NCI-H1105 (cell line): Measurements from ENCODE around the gene CHFR.
"Not testable (repeated sequence)": the region's sequence is repeated elsewhere in the genome, so short reads cannot be mapped to it uniquely, and the experiment has no call there.

Experiments used
- DNase-seq: peaks from one replicate; lab custom pipeline; 2025; lab: John Stamatoyannopoulos, UW

CHFR gene

DNA sequence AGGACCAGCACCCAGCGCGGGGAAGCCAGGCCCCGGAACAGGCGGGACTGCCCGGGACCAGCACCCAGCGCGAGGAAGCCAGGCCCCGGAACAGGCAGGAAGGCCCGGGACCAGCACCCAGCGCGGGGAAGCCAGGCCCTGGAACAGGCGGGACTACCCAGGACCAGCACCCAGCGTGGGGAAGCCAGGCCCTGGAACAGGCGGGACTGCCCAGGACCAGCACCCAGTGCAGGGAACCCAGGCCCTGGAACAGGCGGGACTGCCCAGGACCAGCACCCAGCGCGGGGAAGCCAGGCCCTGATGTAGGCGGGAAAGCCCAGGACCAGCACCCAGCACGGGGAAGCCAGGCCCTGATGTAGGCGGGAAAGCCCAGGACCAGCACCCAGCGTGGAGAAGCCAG lies 12.8 kb downstream of the CHFR start:
- not testable (repeated sequence) for DNase-seq

DNA sequence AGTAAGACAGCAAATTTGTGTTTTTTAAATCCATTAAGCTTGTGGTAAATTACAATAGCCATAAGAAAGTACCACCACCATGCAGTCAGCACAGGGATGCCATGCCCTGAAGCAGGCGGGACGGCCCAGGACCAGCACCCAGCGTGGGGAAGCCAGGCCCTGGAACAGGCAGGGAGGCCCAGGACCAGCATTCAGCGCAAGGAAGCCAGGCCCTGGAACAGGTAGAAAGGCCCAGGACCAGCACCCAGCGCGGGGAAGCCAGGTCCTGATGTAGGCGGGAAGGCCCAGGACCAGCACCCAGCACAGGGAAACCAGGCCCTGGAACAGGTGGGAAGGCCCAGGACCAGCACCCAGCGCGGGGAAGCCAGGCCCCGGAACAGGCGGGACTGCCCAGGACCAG lies 13.2 kb downstream of the CHFR start:
- DNase-seq, result no peak

DNA sequence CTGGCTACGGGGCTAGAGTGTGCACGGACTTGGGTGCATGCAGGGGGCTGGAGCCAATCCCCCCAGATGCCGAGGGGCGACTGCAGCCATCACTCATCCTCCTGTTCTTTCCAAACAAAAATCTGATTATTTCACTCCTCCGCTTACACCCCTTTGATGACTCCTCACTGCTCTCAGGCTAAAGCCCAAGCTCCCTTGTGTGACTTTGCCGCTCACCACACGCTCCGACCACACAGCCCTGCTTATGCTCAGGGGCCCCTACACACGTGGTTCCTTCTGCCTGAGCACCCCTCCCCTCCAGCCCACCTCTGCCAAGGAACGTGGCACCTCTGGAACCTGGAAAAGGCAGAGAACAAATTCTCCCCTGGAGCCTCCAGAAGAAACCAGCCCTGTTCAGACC lies 13.7 kb downstream of the CHFR start:
- no peak for DNase-seq

DNA sequence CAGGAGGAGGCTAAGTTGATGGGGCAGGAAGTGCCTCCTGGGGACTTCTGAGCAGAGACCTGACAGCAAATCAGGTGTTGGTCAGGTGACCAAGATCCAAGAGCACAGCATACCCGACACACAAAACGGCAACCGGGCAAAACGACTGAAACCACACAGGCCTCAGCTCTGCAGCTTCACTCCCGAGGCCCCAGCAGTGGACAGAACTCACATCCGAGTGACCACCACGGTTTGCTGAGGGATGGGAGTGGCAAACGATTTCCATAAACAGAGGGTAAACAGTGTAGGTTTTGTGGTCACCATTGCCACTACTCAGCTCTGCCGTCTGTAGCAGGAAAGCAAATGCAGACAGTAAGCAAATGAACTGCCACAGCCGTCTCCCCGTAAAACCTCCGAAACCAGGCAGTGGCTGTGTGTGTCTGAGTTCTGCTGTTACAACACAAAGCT lies 14.4 kb downstream of the CHFR start:
- no peak for DNase-seq

DNA sequence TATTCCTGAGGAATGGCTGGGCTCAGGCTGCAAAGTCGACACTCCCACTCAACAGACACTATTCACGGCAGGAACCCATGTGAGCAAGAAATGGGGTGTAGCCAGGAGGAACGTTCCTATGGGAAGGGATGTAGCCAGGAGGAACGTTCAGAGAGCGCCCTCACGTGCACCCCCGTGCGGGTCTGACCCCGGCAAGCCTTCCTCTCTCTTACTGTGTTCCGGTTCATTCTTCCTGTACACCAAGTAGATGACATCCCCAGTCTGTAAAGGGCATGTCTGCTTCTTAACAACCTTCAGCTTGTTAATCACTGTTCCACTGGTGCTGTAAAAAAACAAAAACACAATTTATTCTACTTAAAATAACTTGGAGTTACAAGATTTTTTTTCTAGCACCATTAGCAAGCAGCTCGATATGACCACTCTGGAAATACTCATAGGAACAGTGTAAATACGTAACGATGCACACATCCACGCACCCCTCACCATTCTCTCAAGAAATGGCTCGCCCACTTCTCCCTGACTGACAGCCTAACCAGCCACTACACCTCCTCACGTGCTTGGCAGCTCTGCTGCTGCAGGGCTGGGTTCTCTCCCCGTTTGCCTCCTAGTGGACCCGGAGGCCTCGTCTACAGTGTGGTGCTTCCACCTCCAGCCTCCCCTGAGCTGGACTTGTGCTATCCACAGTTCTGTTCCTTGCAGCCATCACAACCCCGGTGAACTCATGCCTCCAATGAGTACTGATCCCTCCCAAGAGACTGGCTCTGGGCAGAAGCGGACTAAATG lies 15.1 kb downstream of the CHFR start:
- DNase-seq, result no peak

DNA sequence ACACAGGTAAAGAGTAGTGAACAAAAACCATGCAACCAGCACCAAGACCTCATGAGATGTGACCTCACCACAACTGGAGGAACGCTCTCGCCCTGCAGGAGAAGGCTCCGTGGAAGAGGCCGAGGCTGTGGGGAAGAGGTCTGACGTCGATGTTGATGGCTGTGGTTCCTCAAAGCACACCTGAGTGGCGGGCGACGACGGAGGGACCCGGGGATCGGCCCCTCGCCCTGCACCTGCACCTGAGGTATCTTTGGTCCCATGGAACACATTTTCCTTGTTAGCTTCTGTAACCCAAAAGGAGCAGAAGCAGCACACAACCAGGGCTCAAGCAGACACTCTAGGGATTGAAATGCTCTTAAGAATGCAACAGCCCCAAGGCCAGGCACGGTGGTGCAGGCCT lies 17.9 kb downstream of the CHFR start:
- DNase-seq, result no peak

DNA sequence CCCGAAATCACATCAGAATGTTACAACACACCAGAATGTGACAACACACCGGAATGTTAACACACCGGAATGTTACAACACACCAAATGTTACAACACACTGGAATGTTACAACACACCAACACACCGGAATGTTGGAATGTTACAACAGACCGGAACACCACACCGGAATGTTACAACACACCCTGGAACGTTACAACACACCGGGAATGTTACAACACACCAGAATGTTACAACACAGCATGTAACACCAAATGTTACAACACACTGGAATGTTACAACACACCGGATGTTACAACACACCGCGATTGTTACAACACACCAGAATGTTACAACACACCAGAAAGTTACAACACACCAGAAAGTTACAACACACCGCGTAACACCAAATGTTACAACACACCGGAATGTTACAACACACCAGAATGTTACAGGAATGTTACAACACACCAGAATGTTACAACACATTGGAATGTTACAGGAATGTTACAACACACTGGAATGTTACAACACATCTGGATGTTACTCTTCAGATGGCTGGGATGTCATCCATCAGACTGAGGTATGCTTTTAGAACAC lies 21.1 kb downstream of the CHFR start:
- DNase-seq, result no peak

DNA sequence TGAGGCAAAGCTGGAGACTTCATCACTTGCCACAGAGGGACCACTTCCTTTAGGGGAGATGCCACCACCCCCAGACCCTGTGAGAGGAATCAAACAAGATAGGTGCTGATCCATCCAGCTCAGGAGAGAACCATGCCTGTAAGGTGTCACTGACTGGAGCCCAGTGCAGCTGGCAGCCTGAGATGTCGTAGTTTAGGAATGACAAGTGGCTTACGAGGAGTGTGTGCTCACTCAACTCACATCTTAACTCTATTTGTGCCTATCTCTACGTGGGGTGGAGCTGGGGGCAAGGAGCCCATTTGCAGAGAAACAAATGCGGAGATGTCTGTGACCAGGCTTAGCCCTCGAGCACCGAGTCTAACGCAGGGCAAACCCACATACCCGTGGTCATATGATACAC lies 25.8 kb downstream of the CHFR start:
- no peak for DNase-seq

DNA sequence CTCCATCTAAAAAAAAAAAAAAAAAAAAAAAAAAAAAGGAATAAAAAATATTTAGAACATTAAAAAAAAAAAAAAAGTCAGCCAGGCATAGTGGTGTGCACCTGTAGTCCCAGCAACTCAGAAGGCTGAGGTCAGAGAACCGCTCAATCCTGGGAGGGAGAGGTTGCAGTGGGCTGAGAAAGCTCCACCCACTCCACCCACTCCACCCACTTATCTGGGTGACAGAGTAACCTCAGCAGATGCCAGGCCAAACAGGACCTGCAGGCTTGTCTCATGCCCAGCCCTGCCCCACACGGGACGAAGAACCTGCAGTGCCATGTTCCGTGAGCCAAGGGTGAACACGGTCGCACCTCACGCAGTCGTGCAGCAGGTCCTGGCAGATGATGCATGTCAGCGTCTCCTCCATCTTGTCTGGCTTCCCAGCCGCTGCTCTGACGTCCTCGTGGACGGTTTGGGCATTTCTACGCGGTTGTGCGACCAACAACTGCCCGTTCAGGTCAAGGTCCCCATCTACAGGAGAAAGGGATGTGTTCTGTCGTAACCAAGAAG lies 28.6 kb downstream of the CHFR start:
- DNase-seq, result no peak

DNA sequence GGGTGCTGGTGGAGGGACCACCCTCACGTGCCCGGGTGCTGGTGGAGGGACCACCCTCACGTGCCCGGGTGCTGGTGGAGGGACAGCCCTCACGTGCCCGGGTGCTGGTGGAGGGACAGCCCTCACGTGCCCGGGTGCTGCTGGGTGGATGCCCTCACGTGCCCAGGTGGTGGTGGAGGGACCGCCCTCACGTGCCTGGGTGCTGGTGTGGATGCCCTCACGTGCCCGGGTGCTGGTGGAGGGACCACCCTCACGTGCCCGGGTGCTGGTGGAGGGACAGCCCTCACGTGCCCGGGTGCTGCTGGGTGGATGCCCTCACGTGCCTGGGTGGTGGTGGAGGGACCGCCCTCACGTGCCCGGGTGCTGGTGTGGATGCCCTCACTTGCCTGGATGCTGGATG lies 30.4 kb downstream of the CHFR start:
- not testable (repeated sequence) for DNase-seq

DNA sequence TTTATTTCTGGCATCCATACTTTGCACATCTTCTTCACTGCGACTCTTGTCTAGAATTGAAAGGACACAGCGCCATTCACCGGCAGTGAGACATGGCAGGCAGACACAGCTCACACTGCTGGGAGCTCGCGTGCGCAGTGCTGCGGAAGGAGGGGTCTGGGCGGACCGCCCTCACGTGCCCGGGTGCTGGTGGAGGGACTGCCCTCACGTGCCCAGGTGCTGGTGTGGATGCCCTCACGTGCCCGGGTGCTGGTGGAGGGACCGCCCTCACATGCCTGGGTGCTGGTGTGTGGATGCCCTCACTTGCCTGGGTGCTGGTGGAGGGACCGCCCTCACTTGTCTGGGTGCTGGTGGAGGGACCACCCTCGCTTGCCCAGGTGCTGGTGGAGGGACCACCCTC lies 30.8 kb downstream of the CHFR start:
- no peak for DNase-seq

DNA sequence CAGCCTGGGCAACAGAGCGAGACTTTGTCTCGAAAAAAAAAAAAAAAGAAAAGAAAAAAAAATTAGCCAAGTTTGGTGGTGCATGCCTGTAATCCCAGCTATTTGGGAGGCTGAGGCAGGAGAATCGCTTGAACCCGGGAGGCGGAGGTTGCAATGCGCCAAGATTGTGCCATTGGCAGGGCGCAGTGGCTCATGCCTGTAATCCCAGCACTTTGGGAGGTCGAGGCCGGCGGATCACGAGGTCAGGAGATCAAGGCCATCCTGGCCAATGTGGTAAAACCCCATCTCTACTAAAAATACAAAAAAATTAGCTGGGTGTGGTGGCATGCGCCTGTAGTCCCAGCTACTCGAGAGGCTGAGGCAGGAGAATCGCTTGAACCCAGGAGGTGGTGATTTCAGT lies 32.2 kb downstream of the CHFR start:
- DNase-seq, result not testable (repeated sequence)

DNA sequence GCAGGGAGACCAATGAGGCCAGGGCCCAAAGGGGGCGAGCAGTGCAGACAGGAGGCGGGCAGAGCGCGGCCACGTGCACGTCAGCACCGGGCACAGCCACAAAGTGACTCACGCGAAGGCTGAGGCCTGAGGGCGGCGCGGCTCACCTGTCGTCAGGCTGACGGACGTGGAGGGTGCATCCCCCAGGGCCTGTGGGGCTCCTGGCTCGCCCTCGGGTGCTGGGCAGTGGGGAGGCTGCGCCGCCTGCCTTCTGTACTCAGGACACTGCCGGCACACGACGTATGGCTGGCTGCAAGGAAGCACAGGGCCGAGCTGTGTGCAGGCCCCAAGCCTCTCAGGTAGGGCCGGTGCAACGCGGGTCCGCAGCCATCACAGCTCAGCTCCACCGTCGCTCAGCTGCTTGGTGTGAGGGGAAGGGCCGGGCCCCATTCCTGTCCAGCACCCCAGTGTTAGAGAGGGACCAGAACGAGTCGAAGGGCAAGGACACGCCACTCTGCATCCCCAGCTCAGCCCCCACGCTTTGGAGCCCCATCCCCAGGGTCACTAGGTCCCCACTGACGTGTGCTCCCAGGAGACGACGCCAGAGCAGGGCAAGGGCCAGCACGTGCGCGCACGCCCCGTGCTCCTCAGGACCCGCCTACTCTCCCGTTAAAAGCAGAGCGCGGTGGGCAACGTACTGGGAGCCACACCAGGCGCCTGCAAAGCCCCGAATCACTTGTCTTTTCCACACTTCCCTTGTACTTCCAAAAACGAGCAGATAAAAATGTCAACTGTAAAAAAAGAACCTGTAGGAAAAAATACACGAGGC lies 33.9 kb downstream of the CHFR start:
- DNase-seq, result no peak

DNA sequence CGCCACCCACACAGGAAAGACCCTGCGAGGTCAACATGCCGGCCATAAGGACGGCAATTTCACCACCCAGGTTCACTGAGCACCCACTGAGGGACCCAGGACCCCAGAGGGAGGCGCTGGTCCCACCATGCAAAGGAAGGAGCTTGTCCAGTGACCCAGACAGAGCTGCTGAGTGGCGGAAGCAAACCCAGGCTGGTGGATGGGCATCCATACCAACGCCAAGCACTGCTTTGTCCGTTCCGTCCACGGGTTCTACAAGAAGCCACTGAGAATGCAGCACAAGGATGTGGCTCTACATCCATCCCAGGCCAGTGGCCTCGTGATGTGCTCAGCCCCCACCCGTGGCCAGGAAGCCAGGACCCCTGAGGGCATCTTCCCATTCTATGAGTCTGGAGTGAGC lies 34.9 kb downstream of the CHFR start:
- no peak for DNase-seq

DNA sequence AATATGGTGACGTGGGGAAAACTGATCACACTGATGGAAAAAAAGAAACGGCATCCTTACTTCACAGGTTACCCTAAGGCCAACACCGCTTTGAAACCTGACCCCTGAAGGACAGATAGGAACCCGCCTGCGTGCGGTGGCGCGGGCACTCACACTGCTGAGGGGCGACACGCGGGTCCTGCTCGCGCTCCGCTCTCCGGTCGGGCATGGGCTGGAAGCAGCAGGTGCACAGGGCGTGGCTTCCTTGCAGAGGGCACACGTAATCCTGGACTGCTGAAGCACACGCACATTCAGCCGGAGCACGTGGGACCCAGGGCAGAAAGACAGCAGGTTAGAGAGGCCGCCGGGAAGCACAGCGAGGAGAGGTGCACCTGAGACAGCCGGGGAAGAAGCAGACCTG lies 35.9 kb downstream of the CHFR start:
- DNase-seq, result no peak

DNA sequence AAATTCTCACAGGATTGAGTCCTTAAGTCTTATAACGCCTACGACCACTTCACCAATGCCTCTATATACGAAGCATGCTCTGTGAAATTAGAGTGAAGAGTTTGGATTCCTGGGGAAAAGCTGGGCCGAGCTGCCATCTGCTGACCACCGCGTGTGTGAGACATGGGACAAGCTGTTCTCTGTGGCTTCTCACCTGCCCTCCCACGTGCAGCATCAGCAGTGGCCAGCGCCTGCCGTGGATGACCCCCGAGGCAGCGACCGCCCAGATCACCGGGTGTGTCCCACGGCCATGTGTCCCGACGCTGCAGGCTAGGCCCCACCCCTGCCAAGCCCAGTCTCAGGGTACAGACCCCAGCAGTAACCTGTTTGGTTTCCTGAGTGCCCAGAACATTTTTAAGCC lies 37.1 kb downstream of the CHFR start:
- no peak for DNase-seq

DNA sequence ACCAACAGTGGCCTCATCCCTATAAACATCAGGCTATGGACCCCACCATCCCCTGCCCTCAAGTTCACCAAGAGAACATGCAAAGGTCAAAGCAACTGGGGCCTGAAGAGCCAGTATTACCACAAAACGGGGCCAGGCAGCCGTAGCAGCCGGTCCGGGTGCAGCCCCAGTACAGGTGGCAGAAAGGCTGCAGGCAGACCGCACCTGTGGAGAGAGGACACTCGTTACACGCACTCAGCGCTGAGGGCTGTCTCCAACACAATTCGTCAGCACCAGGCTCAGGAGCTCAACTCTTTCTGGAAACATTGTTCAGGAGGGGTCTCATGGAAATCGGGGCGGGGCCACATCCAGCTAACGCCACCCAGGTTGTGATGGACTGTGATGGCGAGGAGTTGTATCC lies 38.9 kb downstream of the CHFR start:
- DNase-seq, result no peak

DNA sequence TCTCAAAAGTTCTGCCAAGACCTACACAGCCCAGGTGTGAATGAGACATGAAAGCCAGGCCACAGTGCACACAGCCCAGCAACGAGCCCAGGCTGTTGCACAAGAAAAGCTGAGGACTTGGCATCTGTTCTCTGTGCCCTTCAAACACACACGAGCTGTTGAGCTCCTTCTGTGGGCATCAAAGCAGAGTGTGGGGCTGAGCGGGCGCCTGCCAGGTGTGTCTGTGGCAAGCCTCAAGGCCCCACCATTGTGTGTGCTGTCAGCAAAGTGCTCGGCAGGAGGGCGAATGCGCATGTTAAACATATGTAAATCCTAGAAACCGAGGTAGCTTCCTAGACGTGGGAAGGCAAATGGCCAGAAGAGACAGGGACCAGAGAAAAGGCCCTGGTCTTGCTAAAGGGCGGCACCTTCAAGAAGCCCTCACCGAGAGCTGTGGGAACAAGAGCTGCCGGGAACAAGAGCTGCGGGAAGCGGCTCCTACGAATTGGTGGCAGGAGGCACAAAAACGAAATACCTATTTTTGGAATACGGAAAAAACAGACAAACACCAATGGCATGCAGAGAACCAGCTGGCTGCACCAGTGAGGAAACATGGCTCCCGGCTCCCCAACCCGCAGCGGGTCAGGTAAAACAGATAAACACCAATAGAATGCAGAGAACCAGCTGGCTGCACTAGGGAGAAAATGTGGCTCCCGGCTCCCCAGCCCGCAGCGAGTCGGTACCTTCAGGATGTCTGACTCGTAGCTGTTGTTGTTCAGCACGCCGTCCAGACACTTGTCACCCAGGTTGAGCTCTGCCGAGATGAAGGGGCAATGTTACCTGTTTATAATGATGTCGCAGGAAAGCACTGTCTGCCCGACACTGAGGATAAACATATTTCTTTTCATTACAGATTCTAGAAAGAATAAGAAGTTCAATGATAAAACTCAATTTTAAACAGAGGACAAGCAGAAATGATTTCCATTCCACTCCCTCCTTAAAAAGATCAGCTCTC lies 39.7 kb downstream of the CHFR start:
- no peak for DNase-seq

DNA sequence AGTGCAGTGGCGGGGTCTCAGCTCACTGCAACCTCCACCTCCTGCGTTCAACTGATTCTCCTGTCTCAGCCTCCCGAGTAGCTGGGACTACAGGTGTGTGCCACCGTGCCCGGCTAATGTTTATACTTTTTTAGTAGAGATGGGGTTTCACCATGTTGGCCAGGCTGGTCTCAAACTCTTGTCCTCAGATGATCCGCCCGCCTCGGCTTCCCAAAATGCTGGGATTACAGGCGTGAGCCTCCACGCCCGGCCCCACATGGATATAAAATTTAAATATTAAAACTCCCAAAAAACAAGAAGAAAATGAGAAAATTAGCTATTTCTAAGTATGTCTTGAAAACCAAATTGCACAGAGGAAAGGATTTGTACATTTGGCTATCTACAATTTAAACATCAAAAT lies 42.7 kb downstream of the CHFR start:
- DNase-seq, result not testable (repeated sequence)

DNA sequence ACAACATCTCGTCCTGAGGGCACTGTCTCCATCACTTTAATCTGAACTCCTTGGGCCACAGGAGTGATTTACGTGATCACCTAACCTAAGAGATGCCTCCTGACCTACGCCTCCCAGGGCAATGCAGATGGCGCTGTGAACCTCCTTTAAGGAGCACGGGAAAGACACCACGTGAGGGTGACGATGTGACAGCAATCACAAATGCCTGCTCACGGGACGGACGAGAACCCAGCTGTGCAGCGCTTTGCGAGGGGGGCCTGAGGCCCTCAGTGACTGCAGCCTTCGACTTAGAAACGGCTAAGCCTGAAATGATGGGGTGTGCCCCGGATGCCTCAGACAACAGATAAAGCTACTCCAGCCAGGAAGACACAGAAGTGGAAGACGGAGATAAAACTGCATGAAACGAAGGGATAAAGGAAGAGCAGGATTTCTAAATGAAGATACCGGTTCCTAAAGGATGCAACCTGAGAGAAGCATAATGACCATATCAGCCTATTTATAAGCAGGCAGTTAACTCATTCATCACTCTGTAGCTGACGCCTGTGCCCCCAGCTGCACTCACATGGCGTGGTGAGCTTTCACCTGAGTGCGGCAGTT lies 44.9 kb downstream of the CHFR start:
- no peak for DNase-seq

DNA sequence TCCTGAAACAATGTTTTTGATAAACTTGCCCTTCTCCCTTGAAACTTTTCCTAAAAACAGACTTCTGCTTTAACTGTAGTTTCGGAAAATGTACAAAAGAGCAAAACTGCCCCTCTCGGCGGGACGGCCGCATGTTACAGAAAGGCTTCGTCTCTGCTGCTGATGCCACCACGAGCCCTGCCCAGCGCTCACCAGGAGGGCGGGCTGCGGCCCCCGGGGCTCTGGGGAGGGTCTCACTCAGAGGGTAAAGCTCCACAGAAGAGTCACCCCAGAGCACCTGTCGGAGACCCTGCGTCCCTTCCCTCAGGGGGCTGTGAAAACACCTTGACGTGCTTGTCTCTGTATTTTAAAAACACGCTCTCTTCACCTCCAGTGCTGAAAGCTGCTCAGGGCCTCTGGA lies 46.3 kb downstream of the CHFR start:
- DNase-seq, result no peak
